ENCODE measurements around the gene MTF1. TPM values are rescaled to one million over a fixed set of nuclear protein-coding genes. Genes with fewer than 3 reads are reported as not detected.

The MTF1 gene
- total RNA-seq, 1 donor from 2014 or later = 2.1 TPM

DNA sequence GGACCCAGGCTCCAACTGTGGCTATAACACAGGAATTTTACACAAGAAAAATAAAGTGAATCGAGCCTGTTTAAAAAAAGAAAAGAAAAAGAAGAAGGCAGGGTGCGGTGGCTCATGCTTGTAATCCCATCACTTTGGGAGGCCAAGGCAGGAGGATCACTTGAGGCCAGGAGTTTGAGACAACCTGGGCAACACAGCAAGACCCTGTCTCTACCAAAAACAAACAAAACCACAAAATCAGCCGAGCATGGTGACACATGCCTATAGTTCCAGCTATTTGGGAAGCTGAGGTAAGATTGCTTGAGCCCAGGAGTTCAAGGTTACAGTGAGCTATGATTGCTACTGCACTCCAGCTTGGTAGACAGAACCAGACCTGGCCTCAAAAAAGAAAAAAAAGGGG lies 17.7 kb downstream of the MTF1 start:
- Histone ChIP-seq H3K27ac (ENCODE audit: low read depth, low read length) (no peak overlapping the region), H3K9ac (ENCODE audit: low read depth in 1 of 3, low read length in 3 of 3) (no peak overlapping the region), H3K27me3 (ENCODE audit: control insufficient read depth in 3 of 3, insufficient read depth in 3 of 3, low read length in 3 of 3) (no peaks in the 10 kb centered on the region), H3K4me3 (ENCODE audit: low read length in 3 of 3) (no peak overlapping the region), H3K4me1 (ENCODE audit: control insufficient read depth in 3 of 3, insufficient read depth in 3 of 3, low read length in 3 of 3) (no peaks in the 10 kb centered on the region), H3K36me3 (ENCODE audit: control insufficient read depth in 3 of 3, insufficient read depth in 3 of 3, low read length in 3 of 3) (peaks cover 20 to 26% (median 22%) of the 10 kb centered on the region in 3 donors), H3K9me3 (ENCODE audit: control insufficient read depth in 3 of 3, low read length in 3 of 3) (no peaks in the 10 kb centered on the region)

DNA sequence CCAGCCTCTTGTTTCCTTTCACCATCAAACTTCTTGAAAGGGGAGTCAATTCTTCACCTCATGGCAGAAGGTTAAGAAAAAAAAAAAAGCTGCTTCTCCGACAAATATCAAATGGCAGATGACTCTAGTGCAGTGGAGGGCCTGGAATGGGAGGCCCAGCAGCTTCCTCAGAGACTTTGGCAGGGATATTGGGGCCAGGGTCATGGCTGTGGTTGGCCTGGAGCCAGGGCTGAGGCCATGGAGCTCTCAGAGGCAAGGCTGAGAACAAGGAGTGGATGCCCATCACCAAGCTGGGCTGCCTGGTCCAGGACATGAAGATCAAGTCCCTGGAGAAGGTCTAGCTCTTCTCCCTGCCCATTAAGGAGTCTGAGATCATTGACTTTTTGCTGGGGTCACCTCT lies 18.7 kb downstream of the MTF1 start:
- H3K27ac ChIP-seq (ENCODE audit: low read depth, low read length) = no peak overlapping the region
- no peaks in the 10 kb centered on the region for H3K4me1 ChIP-seq (ENCODE audit: control insufficient read depth in 3 of 3, insufficient read depth in 3 of 3, low read length in 3 of 3)
- no peak overlapping the region for H3K4me3 ChIP-seq (ENCODE audit: low read length in 3 of 3)
- H3K36me3 ChIP-seq (ENCODE audit: control insufficient read depth in 3 of 3, insufficient read depth in 3 of 3, low read length in 3 of 3) = peaks cover 22 to 33% (median 26%) of the 10 kb centered on the region in 3 donors
- no peaks in the 10 kb centered on the region for H3K27me3 ChIP-seq (ENCODE audit: control insufficient read depth in 3 of 3, insufficient read depth in 3 of 3, low read length in 3 of 3)
- no peaks in the 10 kb centered on the region for H3K9me3 ChIP-seq (ENCODE audit: control insufficient read depth in 3 of 3, low read length in 3 of 3)
- no peak overlapping the region for H3K9ac ChIP-seq (ENCODE audit: low read depth in 1 of 3, low read length in 3 of 3)

DNA sequence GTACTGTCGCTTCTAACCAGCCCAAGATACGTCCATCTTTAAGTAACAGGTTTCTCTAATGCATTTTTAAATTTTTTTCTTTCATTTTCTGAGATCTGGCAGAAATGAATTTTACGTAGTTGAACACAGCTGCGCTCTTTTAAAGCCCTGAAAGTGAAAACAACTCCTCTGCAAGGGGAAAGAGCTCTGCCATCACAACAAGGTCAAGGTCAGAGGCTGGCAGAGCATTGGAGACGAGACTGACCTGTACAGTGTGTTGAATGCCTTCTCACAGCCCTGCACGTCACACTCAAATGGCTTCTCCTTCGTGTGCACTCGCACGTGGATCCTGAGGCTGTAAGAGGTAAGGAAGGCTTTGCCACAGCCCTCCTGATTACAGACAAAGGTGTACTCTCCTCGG lies 19.7 kb downstream of the MTF1 start:
- Histone ChIP-seq H3K9ac (ENCODE audit: low read depth in 1 of 3, low read length in 3 of 3) (peak overlapping the region in 1 of 3 donors; percentile 17), H3K27me3 (ENCODE audit: control insufficient read depth in 3 of 3, insufficient read depth in 3 of 3, low read length in 3 of 3) (no peaks in the 10 kb centered on the region), H3K4me3 (ENCODE audit: low read length in 3 of 3) (no peak overlapping the region), H3K4me1 (ENCODE audit: control insufficient read depth in 3 of 3, insufficient read depth in 3 of 3, low read length in 3 of 3) (no peaks in the 10 kb centered on the region), H3K27ac (ENCODE audit: low read depth, low read length) (no peak overlapping the region), H3K36me3 (ENCODE audit: control insufficient read depth in 3 of 3, insufficient read depth in 3 of 3, low read length in 3 of 3) (peaks cover 30 to 42% (median 30%) of the 10 kb centered on the region in 3 donors), H3K9me3 (ENCODE audit: control insufficient read depth in 3 of 3, low read length in 3 of 3) (no peaks in the 10 kb centered on the region)

DNA sequence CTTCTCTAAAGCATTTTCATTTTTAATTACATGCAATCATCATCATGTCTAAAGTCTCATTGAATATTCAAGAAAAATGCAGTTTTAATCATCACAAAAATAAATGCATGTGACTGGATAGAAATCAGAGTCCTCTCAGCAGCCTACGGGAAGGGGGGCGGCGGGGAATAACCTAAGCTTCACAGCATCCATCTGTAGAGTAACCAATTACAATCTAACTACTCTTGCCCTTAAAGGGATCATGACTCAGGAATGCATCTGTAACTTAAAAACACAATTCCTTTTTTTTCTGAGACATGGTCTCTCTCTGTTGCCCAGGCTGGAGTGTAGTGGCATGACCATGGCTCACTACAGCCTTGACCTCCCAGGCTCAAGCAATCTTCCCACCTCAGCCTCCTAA lies 22.6 kb downstream of the MTF1 start:
- Histone ChIP-seq H3K27ac (ENCODE audit: low read depth, low read length) (no peak overlapping the region), H3K4me3 (ENCODE audit: low read length in 3 of 3) (no peak overlapping the region), H3K9ac (ENCODE audit: low read depth in 1 of 3, low read length in 3 of 3) (no peak overlapping the region), H3K4me1 (ENCODE audit: control insufficient read depth in 3 of 3, insufficient read depth in 3 of 3, low read length in 3 of 3) (no peaks in the 10 kb centered on the region), H3K36me3 (ENCODE audit: control insufficient read depth in 3 of 3, insufficient read depth in 3 of 3, low read length in 3 of 3) (peaks cover 42 to 62% (median 49%) of the 10 kb centered on the region in 3 donors), H3K9me3 (ENCODE audit: control insufficient read depth in 3 of 3, low read length in 3 of 3) (no peaks in the 10 kb centered on the region), H3K27me3 (ENCODE audit: control insufficient read depth in 3 of 3, insufficient read depth in 3 of 3, low read length in 3 of 3) (no peaks in the 10 kb centered on the region)

DNA sequence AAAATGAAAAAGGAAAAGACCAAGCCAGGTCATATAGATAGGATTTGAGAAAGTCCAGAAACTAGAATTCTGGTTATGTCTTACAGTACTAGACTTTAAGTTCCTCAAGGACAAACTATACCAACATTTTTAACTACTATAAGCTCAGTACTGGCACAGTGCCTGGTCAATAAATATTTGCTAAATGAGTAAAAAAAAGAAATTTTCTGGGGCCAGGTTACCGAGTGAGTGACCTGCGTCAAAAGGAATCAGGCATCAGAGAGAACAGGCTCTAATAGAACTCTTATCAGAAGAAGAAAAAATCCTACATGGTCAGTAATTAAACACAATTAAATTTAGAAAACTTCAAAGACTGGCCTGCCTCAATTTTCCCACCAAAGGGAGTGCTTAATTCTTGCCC lies 27.6 kb downstream of the MTF1 start:
- Histone ChIP-seq H3K4me3 (ENCODE audit: low read length in 3 of 3) (no peak overlapping the region), H3K9me3 (ENCODE audit: control insufficient read depth in 3 of 3, low read length in 3 of 3) (no peaks in the 10 kb centered on the region), H3K9ac (ENCODE audit: low read depth in 1 of 3, low read length in 3 of 3) (no peak overlapping the region), H3K27me3 (ENCODE audit: control insufficient read depth in 3 of 3, insufficient read depth in 3 of 3, low read length in 3 of 3) (no peaks in the 10 kb centered on the region), H3K36me3 (ENCODE audit: control insufficient read depth in 3 of 3, insufficient read depth in 3 of 3, low read length in 3 of 3) (peaks cover 28 to 58% (median 47%) of the 10 kb centered on the region in 3 donors), H3K27ac (ENCODE audit: low read depth, low read length) (no peak overlapping the region), H3K4me1 (ENCODE audit: control insufficient read depth in 3 of 3, insufficient read depth in 3 of 3, low read length in 3 of 3) (no peaks in the 10 kb centered on the region)

DNA sequence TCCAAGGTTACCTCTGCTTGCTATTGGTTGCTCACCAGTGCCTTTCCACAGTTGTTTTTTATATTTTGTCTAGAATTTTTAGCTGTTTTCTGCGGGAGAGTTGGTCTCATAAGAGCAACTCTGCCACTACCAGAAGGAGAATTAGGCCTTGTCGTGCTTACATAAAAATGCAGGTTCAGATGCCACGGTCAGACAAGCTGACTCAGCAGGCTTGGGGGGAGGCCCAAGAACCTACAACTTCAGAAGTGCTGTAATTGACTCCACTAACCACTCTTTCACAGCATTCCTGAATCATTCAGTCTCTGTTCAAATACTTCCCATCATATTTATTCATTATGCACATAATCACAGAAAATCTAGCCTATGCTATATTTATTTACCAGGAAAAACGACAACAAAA lies 28.3 kb downstream of the MTF1 start:
- peaks cover 27 to 56% (median 43%) of the 10 kb centered on the region in 3 donors for H3K36me3 ChIP-seq (ENCODE audit: control insufficient read depth in 3 of 3, insufficient read depth in 3 of 3, low read length in 3 of 3)
- no peak overlapping the region for H3K9ac ChIP-seq (ENCODE audit: low read depth in 1 of 3, low read length in 3 of 3)
- H3K27ac ChIP-seq (ENCODE audit: low read depth, low read length) = no peak overlapping the region
- no peaks in the 10 kb centered on the region for H3K4me1 ChIP-seq (ENCODE audit: control insufficient read depth in 3 of 3, insufficient read depth in 3 of 3, low read length in 3 of 3)
- no peaks in the 10 kb centered on the region for H3K27me3 ChIP-seq (ENCODE audit: control insufficient read depth in 3 of 3, insufficient read depth in 3 of 3, low read length in 3 of 3)
- no peak overlapping the region for H3K4me3 ChIP-seq (ENCODE audit: low read length in 3 of 3)
- no peaks in the 10 kb centered on the region for H3K9me3 ChIP-seq (ENCODE audit: control insufficient read depth in 3 of 3, low read length in 3 of 3)

DNA sequence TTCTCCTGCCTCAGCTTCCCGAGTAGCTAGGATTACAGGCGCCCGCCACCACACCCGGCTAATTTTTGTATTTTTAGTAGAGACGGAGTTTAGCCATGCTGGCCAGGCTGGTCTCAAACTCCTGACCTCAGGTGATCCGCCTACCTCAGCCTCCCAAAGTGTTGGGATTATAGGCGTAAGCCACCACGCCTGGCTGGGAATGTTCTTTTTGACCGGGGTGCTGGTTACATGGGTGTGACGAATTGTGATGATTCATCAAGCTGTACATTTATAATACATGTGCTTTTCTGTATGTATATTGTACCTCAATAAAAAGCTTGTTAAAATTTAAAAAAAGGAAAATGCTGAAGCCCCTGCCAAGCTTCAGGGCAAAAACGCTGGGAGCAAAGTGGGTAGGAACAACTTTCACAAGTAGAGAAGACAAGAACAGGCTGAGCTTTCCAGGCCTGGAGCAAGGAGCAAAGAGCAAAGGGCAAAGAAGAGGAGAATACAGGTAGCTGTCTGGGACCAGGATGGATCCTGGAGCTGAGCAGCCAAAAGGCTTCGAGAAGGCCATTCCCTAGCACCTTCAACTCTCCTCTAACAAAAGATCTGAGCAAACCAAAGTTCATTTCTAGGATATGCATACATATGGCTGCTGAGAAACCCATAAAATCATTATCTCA lies 30.9 kb downstream of the MTF1 start:
- no peaks in the 10 kb centered on the region for H3K9me3 ChIP-seq (ENCODE audit: control insufficient read depth in 3 of 3, low read length in 3 of 3)
- no peaks in the 10 kb centered on the region for H3K27me3 ChIP-seq (ENCODE audit: control insufficient read depth in 3 of 3, insufficient read depth in 3 of 3, low read length in 3 of 3)
- no peaks in the 10 kb centered on the region for H3K4me1 ChIP-seq (ENCODE audit: control insufficient read depth in 3 of 3, insufficient read depth in 3 of 3, low read length in 3 of 3)
- H3K27ac ChIP-seq (ENCODE audit: low read depth, low read length) = no peak overlapping the region
- no peak overlapping the region for H3K4me3 ChIP-seq (ENCODE audit: low read length in 3 of 3)
- no peak overlapping the region for H3K9ac ChIP-seq (ENCODE audit: low read depth in 1 of 3, low read length in 3 of 3)
- H3K36me3 ChIP-seq (ENCODE audit: control insufficient read depth in 3 of 3, insufficient read depth in 3 of 3, low read length in 3 of 3) = peaks cover 12 to 37% (median 34%) of the 10 kb centered on the region in 3 donors

DNA sequence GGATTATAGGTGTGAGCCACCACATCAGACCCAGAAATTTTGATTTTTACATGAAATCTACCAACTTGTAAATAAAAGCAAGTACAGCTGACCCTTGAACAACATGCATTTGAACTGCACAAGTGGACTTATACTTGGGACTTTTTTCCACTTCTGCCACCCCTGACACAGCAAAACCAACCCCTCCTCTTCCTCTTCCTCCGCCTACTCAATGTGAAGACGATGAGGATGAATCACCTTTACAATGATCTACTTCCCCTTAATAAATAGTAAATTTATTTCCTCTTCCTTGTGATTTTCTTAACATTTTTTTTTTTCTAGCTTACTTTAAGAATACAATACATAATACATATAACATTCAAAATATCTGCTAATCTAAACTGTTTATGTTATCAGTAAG lies 33.9 kb downstream of the MTF1 start:
- H3K27ac ChIP-seq (ENCODE audit: low read depth, low read length) = no peak overlapping the region
- H3K4me1 ChIP-seq (ENCODE audit: control insufficient read depth in 3 of 3, insufficient read depth in 3 of 3, low read length in 3 of 3) = no peaks in the 10 kb centered on the region
- no peaks in the 10 kb centered on the region for H3K9me3 ChIP-seq (ENCODE audit: control insufficient read depth in 3 of 3, low read length in 3 of 3)
- H3K36me3 ChIP-seq (ENCODE audit: control insufficient read depth in 3 of 3, insufficient read depth in 3 of 3, low read length in 3 of 3) = peaks cover 20 to 45% (median 39%) of the 10 kb centered on the region in 3 donors
- H3K9ac ChIP-seq (ENCODE audit: low read depth in 1 of 3, low read length in 3 of 3) = no peak overlapping the region
- H3K4me3 ChIP-seq (ENCODE audit: low read length in 3 of 3) = no peak overlapping the region
- no peaks in the 10 kb centered on the region for H3K27me3 ChIP-seq (ENCODE audit: control insufficient read depth in 3 of 3, insufficient read depth in 3 of 3, low read length in 3 of 3)

DNA sequence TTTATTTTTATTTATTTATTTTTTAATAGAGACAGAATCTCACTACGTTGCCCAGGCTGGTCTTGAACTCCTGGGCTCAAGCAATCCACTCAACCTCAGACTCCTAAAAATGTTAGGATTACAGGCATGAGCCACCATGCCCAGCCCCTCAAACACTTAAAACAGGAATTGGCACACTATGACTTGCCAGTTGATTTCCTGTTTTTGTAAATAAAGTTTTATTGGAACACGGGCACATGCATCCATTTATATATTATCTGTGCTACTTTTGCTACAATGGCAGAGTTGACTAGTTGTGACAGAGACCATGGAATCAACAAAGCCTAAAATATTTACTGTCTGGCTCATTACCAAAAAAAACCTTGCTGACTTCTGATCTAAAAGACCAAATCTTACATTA lies 35.4 kb downstream of the MTF1 start:
- H3K9me3 ChIP-seq (ENCODE audit: control insufficient read depth in 3 of 3, low read length in 3 of 3) = no peaks in the 10 kb centered on the region
- peaks cover 24 to 43% (median 39%) of the 10 kb centered on the region in 3 donors for H3K36me3 ChIP-seq (ENCODE audit: control insufficient read depth in 3 of 3, insufficient read depth in 3 of 3, low read length in 3 of 3)
- no peak overlapping the region for H3K27ac ChIP-seq (ENCODE audit: low read depth, low read length)

DNA sequence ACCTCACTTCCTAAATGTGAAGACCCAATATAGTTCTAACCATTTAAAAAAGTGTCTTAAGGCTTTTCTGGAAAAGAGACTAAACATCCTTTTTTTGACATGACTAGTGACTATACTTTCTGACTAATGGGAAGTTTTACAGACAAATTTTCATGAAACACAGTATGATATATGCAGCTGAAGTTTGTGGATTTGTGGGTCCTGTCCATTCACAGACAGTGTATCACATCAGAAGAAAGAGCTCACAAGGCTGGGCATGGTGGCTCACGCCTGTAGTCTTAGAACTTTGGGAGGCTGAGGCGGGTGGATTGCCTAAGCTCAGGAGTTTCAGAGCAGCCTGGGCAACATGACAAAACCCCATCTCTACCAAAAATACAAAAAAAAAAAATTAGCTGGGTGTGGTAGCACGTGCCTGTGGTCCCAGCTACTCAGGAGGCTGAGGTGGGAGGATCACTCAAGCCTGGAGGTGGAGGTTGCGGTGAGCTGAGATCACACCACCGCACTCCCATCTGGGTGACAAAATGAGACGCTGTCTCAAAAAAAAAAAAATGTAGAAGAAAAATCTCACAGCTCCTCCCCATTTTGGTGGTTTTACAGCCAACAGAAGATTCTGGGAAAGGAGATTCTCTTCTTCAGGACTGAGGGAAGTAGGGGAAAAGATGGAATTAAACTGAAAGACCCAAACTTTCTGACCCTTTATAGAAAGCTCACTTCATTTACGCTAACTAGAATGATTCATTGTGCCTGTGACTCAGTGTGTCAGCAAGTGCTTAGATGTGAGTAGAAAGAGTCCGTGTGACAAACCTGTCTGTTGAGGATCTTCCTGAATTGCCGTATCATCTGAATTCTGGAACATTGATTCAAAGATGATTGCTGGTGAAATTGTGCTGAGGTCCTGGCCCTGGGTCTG lies 36.2 kb downstream of the MTF1 start:
- Histone ChIP-seq H3K9me3 (ENCODE audit: control insufficient read depth in 3 of 3, low read length in 3 of 3) (no peaks in the 10 kb centered on the region), H3K27me3 (ENCODE audit: control insufficient read depth in 3 of 3, insufficient read depth in 3 of 3, low read length in 3 of 3) (no peaks in the 10 kb centered on the region), H3K36me3 (ENCODE audit: control insufficient read depth in 3 of 3, insufficient read depth in 3 of 3, low read length in 3 of 3) (peaks cover 22 to 39% (median 37%) of the 10 kb centered on the region in 3 donors), H3K9ac (ENCODE audit: low read depth in 1 of 3, low read length in 3 of 3) (no peak overlapping the region), H3K27ac (ENCODE audit: low read depth, low read length) (no peak overlapping the region), H3K4me1 (ENCODE audit: control insufficient read depth in 3 of 3, insufficient read depth in 3 of 3, low read length in 3 of 3) (no peaks in the 10 kb centered on the region), H3K4me3 (ENCODE audit: low read length in 3 of 3) (no peak overlapping the region)

More for the DNA sequence above, 35.4 kb downstream of the MTF1 start:
- no peaks in the 10 kb centered on the region for H3K4me1 ChIP-seq (ENCODE audit: control insufficient read depth in 3 of 3, insufficient read depth in 3 of 3, low read length in 3 of 3)
- no peak overlapping the region for H3K9ac ChIP-seq (ENCODE audit: low read depth in 1 of 3, low read length in 3 of 3)
- H3K4me3 ChIP-seq (ENCODE audit: low read length in 3 of 3) = no peak overlapping the region
- no peaks in the 10 kb centered on the region for H3K27me3 ChIP-seq (ENCODE audit: control insufficient read depth in 3 of 3, insufficient read depth in 3 of 3, low read length in 3 of 3)

All from skeletal muscle tissue (tissue), 4 donors.